Esophagus squamous epithelium (tissue), 5 donors: ENCODE data around the gene INIP. TPM values are rescaled to one million over a fixed set of nuclear protein-coding genes. Genes with fewer than 3 reads are reported as not detected.

Experiments used
- DNase-seq: peaks from one replicate; lab custom pipeline; 2025; lab: John Stamatoyannopoulos, UW
- H3K27ac ChIP-seq, 4 donors: fragments of 200-600 bp; sonication (generic); one replicate each; pipeline ENCODE4 v1.5.1; 2016 to 2019; ENCODE audit warnings: mild to moderate bottlenecking in 1 of 4
- H3K27me3 ChIP-seq, 4 donors: fragments of 200-600 bp; sonication (generic); 1 replicate in 3 of 4; 2 replicates in 1 of 4; pipeline versions ENCODE4 v1.5.1 to v1.6.0; 2017 to 2021; ENCODE audit warnings: antibody characterized with exemption in 1 of 4
- H3K36me3 ChIP-seq, 3 donors: fragments of 200-600 bp; sonication (generic); one replicate each; pipeline ENCODE4 v1.5.1; 2016 to 2019
- H3K4me1 ChIP-seq, 3 donors: fragments of 200-600 bp; sonication (generic); one replicate each; pipeline ENCODE4 v1.5.1; 2017 to 2019
- H3K4me3 ChIP-seq, 4 donors: fragments of 200-600 bp; sonication (generic); 1 replicate in 3 of 4; 2 replicates in 1 of 4; pipeline ENCODE4 v1.5.1; 2016 to 2019; ENCODE audit warnings: mild to moderate bottlenecking in 2 of 4, moderate library complexity in 1 of 4
- H3K9me3 ChIP-seq, 3 donors: fragments of 200-600 bp; sonication (generic); one replicate each; pipeline ENCODE4 v1.5.1; 2016 to 2019
- POLR2A ChIP-seq, 4 donors: fragments of 450-650 bp; IDR thresholded peaks; one replicate each; pipeline ENCODE4 v1.6.1; 2017; ENCODE audit warnings: antibody characterized with exemption in 4 of 4, mild to moderate bottlenecking in 4 of 4, moderate library complexity in 3 of 4
- WGBS, 2 donors: methylation state at CpG; one replicate each; pipeline ENCODE4 v1.1.5; 2018; 5-methylcytosine and 5-hydroxymethylcytosine counted together
- intact Hi-C: fragments of 100-400 bp; cut with DNase I; formaldehyde crosslinking; loops from one replicate; pipeline ENCODE4 v1.15.0; 2022
- total RNA-seq, 4 donors: library from RNA; depleted of rRNA; stranded (reverse); fragments of >200 nt; gene quantifications; one replicate each; pipeline ENCODE4 v1.1.0, GENCODE V29; 2016
- TF ChIP-seq, protein P1 (sequence below), 6 experiments: fragments of 450-650 bp in 4 of 6; fragments of 200-600 bp in 2 of 6; sonication (generic) in 2 of 6; IDR thresholded peaks; one replicate each; pipeline ENCODE4 v1.5.1; 2016 to 2019; ENCODE audit warnings: antibody characterized with exemption in 6 of 6, mild to moderate bottlenecking in 4 of 6, moderate library complexity in 4 of 6
- donor health status: DM: yes; HTN: yes; CAD: no.

Gene INIP
- total RNA-seq, 4 donors from 2014 or later, result 8.1 to 14.9 (median 12.5) TPM

DNA sequence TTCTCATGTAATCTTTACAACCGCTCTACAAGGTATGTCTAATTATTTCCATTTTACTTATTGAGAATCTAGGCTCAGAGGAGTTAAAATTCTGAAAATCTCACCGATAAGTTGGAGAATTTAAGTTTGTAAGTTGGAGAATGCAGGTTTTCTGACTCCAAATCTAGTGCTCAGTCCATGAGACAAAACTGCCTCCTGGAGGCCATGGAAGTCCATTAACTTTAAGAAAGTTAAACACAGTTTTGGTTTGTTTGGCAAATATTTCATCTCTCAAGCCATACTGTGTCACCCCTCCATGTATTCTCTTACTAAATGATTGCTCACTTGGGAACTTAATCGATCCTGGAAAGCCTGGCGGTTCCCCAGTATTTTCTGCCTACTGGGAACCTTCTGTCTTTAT, 52.6 kb downstream of the INIP start:
- H3K4me1 ChIP-seq, result no peaks in the 10 kb centered on the region
- H3K36me3 ChIP-seq, result no peaks in the 10 kb centered on the region
- no peak for TF ChIP-seq POLR2A (IDR thresholded peaks at IDR 0.05)
- TF ChIP-seq, protein P1, sequence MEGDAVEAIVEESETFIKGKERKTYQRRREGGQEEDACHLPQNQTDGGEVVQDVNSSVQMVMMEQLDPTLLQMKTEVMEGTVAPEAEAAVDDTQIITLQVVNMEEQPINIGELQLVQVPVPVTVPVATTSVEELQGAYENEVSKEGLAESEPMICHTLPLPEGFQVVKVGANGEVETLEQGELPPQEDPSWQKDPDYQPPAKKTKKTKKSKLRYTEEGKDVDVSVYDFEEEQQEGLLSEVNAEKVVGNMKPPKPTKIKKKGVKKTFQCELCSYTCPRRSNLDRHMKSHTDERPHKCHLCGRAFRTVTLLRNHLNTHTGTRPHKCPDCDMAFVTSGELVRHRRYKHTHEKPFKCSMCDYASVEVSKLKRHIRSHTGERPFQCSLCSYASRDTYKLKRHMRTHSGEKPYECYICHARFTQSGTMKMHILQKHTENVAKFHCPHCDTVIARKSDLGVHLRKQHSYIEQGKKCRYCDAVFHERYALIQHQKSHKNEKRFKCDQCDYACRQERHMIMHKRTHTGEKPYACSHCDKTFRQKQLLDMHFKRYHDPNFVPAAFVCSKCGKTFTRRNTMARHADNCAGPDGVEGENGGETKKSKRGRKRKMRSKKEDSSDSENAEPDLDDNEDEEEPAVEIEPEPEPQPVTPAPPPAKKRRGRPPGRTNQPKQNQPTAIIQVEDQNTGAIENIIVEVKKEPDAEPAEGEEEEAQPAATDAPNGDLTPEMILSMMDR (IDR thresholded peaks at IDR 0.05), result peak in 1 of 6 experiments; percentile 25
- no peak overlapping the region for H3K4me3 ChIP-seq
- no peak overlapping the region for H3K27ac ChIP-seq
- no peak for DNase-seq
- intact Hi-C loops, result no loop called here
- WGBS, 2 donors, result 62 to 73% methylated on average over 4 of the region's 4 CpGs
- H3K27me3 ChIP-seq, result no peaks in the 10 kb centered on the region
- H3K9me3 ChIP-seq, result no peaks in the 10 kb centered on the region

DNA sequence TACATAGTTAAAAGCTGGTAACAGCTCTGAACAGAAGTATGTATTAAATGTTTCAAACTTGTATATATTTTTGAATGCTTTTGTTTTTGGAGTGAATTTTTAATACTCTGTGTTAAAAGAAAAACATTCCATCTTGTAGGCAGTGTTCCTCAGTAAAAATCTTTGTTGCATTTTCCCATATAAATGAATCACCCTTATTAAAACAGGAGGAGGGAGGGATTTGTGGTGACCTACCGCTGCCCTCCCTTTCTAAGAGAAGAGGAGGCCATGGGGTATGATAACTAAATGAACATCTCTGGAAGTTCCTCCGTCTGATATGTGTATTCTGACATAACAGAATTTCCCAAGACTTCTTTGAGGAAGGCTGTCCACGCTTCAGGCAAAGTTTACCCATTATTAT, 53.4 kb downstream of the INIP start:
- WGBS, 2 donors, result 80 to 91% methylated on average over 3 of the region's 3 CpGs
- Histone ChIP-seq H3K9me3 (no peaks in the 10 kb centered on the region), H3K4me1 (no peaks in the 10 kb centered on the region), H3K27ac (no peak overlapping the region), H3K27me3 (no peaks in the 10 kb centered on the region), H3K36me3 (peaks cover 0 to 2% (median 0%) of the 10 kb centered on the region in 3 donors), H3K4me3 (no peak overlapping the region)
- DNase-seq, result no peak
- no peak for TF ChIP-seq POLR2A (IDR thresholded peaks at IDR 0.05)
- TF ChIP-seq, protein P1 (IDR thresholded peaks at IDR 0.05), result no peak
- intact Hi-C loops, result no loop called here

DNA sequence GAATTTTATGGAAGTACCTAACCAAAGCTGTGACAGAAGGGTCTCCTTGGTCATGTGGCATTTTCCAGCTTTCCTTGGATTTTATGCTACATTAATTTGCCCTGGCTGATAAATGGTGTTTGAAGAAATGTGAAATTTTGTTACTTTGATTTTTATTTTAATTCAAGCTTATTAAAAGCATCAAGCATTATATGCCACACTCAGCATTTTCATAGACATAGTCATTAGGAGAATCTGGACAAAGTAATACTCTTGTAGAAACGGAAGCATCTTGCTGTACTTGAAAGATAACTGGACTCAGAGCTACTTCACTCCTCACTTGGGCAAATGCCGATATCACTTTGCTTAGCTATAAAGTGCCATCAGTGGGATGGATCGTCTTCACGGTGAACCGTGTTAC, 54.2 kb downstream of the INIP start:
- Histone ChIP-seq H3K9me3 (no peaks in the 10 kb centered on the region), H3K27me3 (no peaks in the 10 kb centered on the region), H3K36me3 (peaks cover 0 to 6% (median 0%) of the 10 kb centered on the region in 3 donors), H3K4me1 (no peaks in the 10 kb centered on the region), H3K27ac (no peak overlapping the region), H3K4me3 (no peak overlapping the region)
- DNase-seq, result no peak
- intact Hi-C loops, result no loop called here
- TF ChIP-seq, protein P1 (IDR thresholded peaks at IDR 0.05), result no peak
- no peak for TF ChIP-seq POLR2A (IDR thresholded peaks at IDR 0.05)
- 90% methylated on average over 5 of the region's 5 CpGs for WGBS, 2 donors

DNA sequence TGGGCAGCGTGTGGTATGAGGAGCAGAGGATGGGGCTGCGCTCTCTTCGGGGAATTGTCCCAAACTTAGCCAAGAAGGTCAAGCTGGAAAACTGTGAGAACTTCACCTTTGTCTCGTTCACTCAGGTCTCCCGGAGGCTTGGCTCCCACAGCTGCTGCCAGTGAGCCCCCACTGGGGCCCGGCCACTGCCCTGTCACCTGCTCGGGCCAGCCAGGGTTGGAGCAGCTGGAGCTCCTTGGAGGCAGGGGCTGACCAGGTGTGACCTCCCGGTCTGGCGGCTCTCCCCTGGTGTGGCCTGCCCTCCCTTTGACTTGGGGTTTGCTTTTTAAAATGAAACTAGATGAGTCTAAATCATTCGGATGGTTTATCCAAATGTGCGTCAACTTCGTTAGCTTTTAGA, 58.0 kb downstream of the INIP start:
- no peaks in the 10 kb centered on the region for H3K27me3 ChIP-seq
- H3K4me1 ChIP-seq, result no peaks in the 10 kb centered on the region
- DNase-seq, result no peak
- 92 to 94% methylated on average over 2 to 9 of the region's 12 CpGs for WGBS, 2 donors
- H3K27ac ChIP-seq, result no peak overlapping the region
- no peak overlapping the region for H3K4me3 ChIP-seq
- H3K9me3 ChIP-seq, result no peaks in the 10 kb centered on the region
- intact Hi-C loops, result no loop called here
- H3K36me3 ChIP-seq, result peaks cover 0 to 6% (median 0%) of the 10 kb centered on the region in 3 donors
- TF ChIP-seq, protein P1 (IDR thresholded peaks at IDR 0.05), result no peak
- TF ChIP-seq POLR2A (IDR thresholded peaks at IDR 0.05), result no peak

DNA sequence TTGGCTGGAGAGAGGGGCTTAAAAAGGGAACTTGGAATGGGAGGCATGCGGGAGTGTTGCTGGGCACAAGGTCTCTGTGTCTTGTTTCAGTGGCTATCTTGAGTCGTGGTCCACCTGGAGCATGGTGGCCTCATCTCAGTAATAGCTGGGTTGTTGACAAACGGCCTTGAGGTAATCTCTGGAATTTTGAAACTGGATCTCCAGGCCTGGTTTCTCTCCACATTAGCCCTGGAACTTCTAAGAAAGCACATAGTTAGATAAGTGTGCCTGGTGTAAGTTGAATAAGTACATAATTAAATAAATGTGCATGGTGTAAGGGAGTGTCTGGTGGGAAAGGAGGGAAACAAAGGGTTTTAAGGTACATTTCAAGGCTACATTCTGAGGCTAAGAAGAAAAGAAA, 62.2 kb downstream of the INIP start:
- H3K9me3 ChIP-seq, result no peaks in the 10 kb centered on the region
- DNase-seq, result no peak
- H3K4me1 ChIP-seq, result no peaks in the 10 kb centered on the region
- H3K27ac ChIP-seq, result no peak overlapping the region
- no peak overlapping the region for H3K4me3 ChIP-seq
- no peaks in the 10 kb centered on the region for H3K27me3 ChIP-seq
- peaks cover 0 to 6% (median 0%) of the 10 kb centered on the region in 3 donors for H3K36me3 ChIP-seq
- 73 to 81% methylated on average over 3 of the region's 3 CpGs for WGBS, 2 donors
- intact Hi-C loops, result no loop called here
- TF ChIP-seq, protein P1 (IDR thresholded peaks at IDR 0.05), result no peak
- TF ChIP-seq POLR2A (IDR thresholded peaks at IDR 0.05), result no peak
